ENCODE results near the gene CDKN2B. TPM values are rescaled to one million over a fixed set of nuclear protein-coding genes. Genes with fewer than 3 reads are reported as not detected.
A peak's percentile ranks its signal among the peaks of the same experiment; 100 is the strongest.

Gene CDKN2B
- total and polyA plus RNA-seq, 2 of the 13 experiments (the other 11 are each of a cell fraction or from before 2014, with no cell fraction given): 1.4 to 1.5 TPM

GRCh38 chr9:21995006-21995665 lies 14.0 kb downstream of the CDKN2B start (continued):
- TF ChIP-seq, protein P1, sequence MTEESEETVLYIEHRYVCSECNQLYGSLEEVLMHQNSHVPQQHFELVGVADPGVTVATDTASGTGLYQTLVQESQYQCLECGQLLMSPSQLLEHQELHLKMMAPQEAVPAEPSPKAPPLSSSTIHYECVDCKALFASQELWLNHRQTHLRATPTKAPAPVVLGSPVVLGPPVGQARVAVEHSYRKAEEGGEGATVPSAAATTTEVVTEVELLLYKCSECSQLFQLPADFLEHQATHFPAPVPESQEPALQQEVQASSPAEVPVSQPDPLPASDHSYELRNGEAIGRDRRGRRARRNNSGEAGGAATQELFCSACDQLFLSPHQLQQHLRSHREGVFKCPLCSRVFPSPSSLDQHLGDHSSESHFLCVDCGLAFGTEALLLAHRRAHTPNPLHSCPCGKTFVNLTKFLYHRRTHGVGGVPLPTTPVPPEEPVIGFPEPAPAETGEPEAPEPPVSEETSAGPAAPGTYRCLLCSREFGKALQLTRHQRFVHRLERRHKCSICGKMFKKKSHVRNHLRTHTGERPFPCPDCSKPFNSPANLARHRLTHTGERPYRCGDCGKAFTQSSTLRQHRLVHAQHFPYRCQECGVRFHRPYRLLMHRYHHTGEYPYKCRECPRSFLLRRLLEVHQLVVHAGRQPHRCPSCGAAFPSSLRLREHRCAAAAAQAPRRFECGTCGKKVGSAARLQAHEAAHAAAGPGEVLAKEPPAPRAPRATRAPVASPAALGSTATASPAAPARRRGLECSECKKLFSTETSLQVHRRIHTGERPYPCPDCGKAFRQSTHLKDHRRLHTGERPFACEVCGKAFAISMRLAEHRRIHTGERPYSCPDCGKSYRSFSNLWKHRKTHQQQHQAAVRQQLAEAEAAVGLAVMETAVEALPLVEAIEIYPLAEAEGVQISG (CRISPR knock-in tag; IDR thresholded peaks at IDR 0.05): no peak
- TF ChIP-seq FOXA1 (IDR thresholded peaks at IDR 0.05) (no peak), FOXA1 (CRISPR knock-in tag; IDR thresholded peaks at IDR 0.05) (no peak), CBX2 (IDR thresholded peaks at IDR 0.05; ENCODE audit: low read depth, low read length) (no peak), CBX2 (CRISPR knock-in tag; IDR thresholded peaks at IDR 0.05; ENCODE audit: low read depth) (no peak), DR1 (CRISPR knock-in tag; IDR thresholded peaks at IDR 0.05) (no peak), PREB (CRISPR knock-in tag; IDR thresholded peaks at IDR 0.05) (no peak), RFX1 (IDR thresholded peaks at IDR 0.05) (peak; percentile 51; the same call in 1 of the 2 replicates), NPAS2 (CRISPR knock-in tag; IDR thresholded peaks at IDR 0.05; ENCODE audit: borderline replicate concordance) (no peak), NKX3-1 (CRISPR knock-in tag; IDR thresholded peaks at IDR 0.05) (no peak), MNT (IDR thresholded peaks at IDR 0.05) (no peak), ELF4 (CRISPR knock-in tag; IDR thresholded peaks at IDR 0.05; ENCODE audit: borderline replicate concordance) (no peak), ZNF326 (CRISPR knock-in tag; IDR thresholded peaks at IDR 0.05; ENCODE audit: borderline replicate concordance) (no peak)
- TF ChIP-seq, protein P2, sequence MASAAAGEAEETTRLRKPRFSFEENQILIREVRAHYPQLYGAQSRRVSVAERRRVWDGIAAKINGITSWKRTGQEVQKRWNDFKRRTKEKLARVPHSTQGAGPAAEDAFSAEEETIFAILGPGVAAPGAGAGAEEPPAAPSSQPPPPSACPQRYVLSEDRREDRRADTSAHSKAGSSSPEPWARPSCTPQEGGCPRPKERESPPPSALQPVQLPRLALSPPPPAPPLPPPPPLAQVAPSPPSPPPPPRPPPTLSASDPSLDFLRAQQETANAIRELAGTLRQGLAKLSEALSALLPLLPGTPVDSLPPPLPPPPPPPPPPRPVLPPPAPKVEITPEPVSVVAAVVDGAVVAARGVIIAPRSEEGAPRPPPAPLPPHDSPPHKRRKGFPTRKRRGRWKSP (CRISPR knock-in tag; IDR thresholded peaks at IDR 0.05): no peak
- TF ChIP-seq, protein P3, sequence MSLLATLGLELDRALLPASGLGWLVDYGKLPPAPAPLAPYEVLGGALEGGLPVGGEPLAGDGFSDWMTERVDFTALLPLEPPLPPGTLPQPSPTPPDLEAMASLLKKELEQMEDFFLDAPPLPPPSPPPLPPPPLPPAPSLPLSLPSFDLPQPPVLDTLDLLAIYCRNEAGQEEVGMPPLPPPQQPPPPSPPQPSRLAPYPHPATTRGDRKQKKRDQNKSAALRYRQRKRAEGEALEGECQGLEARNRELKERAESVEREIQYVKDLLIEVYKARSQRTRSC (CRISPR knock-in tag; IDR thresholded peaks at IDR 0.05; ENCODE audit: low read depth): no peak
- TF ChIP-seq, protein P4, sequence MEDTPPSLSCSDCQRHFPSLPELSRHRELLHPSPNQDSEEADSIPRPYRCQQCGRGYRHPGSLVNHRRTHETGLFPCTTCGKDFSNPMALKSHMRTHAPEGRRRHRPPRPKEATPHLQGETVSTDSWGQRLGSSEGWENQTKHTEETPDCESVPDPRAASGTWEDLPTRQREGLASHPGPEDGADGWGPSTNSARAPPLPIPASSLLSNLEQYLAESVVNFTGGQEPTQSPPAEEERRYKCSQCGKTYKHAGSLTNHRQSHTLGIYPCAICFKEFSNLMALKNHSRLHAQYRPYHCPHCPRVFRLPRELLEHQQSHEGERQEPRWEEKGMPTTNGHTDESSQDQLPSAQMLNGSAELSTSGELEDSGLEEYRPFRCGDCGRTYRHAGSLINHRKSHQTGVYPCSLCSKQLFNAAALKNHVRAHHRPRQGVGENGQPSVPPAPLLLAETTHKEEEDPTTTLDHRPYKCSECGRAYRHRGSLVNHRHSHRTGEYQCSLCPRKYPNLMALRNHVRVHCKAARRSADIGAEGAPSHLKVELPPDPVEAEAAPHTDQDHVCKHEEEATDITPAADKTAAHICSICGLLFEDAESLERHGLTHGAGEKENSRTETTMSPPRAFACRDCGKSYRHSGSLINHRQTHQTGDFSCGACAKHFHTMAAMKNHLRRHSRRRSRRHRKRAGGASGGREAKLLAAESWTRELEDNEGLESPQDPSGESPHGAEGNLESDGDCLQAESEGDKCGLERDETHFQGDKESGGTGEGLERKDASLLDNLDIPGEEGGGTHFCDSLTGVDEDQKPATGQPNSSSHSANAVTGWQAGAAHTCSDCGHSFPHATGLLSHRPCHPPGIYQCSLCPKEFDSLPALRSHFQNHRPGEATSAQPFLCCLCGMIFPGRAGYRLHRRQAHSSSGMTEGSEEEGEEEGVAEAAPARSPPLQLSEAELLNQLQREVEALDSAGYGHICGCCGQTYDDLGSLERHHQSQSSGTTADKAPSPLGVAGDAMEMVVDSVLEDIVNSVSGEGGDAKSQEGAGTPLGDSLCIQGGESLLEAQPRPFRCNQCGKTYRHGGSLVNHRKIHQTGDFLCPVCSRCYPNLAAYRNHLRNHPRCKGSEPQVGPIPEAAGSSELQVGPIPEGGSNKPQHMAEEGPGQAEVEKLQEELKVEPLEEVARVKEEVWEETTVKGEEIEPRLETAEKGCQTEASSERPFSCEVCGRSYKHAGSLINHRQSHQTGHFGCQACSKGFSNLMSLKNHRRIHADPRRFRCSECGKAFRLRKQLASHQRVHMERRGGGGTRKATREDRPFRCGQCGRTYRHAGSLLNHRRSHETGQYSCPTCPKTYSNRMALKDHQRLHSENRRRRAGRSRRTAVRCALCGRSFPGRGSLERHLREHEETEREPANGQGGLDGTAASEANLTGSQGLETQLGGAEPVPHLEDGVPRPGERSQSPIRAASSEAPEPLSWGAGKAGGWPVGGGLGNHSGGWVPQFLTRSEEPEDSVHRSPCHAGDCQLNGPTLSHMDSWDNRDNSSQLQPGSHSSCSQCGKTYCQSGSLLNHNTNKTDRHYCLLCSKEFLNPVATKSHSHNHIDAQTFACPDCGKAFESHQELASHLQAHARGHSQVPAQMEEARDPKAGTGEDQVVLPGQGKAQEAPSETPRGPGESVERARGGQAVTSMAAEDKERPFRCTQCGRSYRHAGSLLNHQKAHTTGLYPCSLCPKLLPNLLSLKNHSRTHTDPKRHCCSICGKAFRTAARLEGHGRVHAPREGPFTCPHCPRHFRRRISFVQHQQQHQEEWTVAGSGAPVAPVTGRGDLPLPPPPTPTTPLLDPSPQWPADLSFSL (CRISPR knock-in tag; IDR thresholded peaks at IDR 0.05): no peak
